Activated naive CD4-positive, alpha-beta T cell treated with anti-CD3 and anti-CD28 coated beads, Interleukin-2, amount 50 U/mL, for 72 hours (primary cell): ENCODE results near the gene YY1. TPM values are rescaled to one million over a fixed set of nuclear protein-coding genes. Genes with fewer than 3 reads are reported as not detected.

Experiments
- ATAC-seq, 2 donors: fragments of 150-1000 bp; cut with Tn5 transposase; 2 replicates each; pipeline ENCODE4 v1.10.0; 2021; ENCODE audit warnings: mild to moderate bottlenecking in 2 of 2, moderate library complexity in 2 of 2
- DNase-seq, 2 donors: peaks; one replicate each; pipeline ENCODE4 v3.0.0; 2021 to 2022; ENCODE audit warnings: low spot score in 2 of 2
- H3K27ac Mint-ChIP-seq, 2 donors: one replicate each; pipeline ENCODE4 v1.8.0; 2022; ENCODE audit warnings: mild to moderate bottlenecking in 2 of 2, mixed read lengths in 2 of 2
- H3K36me3 Mint-ChIP-seq, 2 donors: one replicate each; pipeline ENCODE4 v1.8.0; 2022; ENCODE audit warnings: mixed read lengths in 2 of 2
- H3K9me3 Mint-ChIP-seq, 2 donors: one replicate each; pipeline ENCODE4 v1.8.0; 2022; ENCODE audit warnings: mixed read lengths in 2 of 2
- total RNA-seq, 2 donors: library from RNA; stranded (reverse); gene quantifications; one replicate each; pipeline ENCODE4 v1.2.3, GENCODE V29; 2022

YY1 gene
- total RNA-seq, 2 donors from 2014 or later = 87.8 to 120 TPM

DNA sequence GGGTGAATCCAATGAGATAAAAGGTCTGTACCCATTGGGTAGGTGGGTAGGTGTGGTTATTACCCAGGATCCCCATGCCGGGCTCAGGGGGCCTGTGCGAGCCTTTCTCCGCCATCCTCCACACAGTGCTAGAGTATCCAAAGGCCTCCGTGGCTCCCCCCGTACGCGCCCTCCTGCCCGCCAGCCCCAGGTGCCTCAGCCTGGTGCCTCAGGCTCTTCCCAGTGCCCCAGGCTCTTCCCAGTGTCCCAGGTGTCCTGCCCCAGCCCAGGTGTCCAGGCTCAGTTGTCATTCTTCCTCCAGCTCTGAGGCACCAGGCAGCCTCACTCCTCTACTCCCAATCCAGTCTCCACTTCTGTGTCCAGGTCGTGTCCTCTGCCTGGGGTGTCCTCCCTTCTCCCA is 27.6 kb upstream of the YY1 start:
- peaks cover 0 to 3% of the 10 kb centered on the region in 2 donors for H3K9me3 Mint-ChIP-seq
- no peak for DNase-seq
- no peak for ATAC-seq
- peak overlapping the region; percentile 47 to 63 for H3K27ac Mint-ChIP-seq
- no peaks in the 10 kb centered on the region for H3K36me3 Mint-ChIP-seq

DNA sequence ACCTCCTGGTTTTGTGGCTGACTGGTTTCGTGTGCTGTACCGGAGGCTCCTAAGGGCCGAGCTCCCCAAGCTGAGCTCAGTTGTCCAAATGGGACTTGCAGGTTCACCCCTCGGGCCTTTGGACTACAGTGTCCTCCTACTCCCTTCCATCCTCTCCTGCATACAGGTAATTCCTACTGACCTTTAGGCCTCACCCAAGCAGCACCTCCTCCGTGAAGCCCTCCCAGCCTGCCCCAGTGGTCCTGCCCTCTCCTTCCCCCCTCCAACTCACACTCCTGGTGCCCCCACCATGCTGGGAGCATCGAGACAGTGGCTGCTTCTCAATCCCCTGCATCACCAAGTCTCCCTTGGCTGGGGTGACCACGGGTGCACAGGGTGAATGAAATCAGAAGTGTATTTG is 27.1 kb upstream of the YY1 start:
- Mint-ChIP-seq H3K36me3 (no peaks in the 10 kb centered on the region), H3K9me3 (peaks cover 0 to 3% of the 10 kb centered on the region in 2 donors), H3K27ac (peak overlapping the region; percentile 47 to 63)
- DNase-seq (no peak), ATAC-seq (no peak)

DNA sequence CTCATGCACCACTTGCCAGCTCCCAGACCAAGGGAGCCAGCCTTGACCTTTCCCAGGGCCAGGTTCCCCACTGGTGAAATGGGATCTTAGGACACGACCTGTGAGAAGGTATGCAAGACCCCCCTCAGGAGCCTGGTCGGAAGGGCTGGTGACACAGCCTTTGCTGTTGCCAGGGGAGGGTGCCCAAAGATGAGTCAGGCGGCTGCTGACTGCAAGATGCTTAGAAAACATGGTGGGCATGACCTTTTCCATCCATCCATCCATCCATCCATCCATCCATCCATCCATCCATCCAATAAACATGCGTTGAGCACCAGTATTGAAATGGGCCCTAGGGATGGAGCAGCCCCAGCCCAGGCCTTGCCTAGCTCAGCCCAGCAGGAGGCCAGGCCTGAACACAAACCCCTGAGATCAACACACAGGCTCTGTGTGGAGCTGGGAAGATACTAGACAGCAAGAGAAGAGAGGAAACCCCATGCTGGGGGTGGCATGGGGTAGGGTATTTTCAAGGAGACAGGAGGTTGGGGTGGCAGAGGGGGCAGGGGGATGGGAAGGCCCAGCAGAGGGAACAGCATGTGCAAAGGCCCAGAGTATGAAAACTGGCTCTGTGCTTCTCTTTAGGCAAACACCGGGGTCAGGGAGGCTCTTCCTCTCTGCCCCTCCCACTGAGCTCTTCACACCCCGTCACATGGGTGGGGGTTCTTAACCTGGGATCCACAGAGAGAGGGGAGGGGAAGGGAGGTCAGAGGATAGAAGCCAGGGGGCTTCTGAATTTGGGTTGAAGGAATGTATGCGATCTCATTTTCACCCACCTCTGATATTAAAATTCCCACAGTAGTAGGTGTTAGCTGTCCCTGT is 26.2 kb upstream of the YY1 start:
- no peak for ATAC-seq

DNA sequence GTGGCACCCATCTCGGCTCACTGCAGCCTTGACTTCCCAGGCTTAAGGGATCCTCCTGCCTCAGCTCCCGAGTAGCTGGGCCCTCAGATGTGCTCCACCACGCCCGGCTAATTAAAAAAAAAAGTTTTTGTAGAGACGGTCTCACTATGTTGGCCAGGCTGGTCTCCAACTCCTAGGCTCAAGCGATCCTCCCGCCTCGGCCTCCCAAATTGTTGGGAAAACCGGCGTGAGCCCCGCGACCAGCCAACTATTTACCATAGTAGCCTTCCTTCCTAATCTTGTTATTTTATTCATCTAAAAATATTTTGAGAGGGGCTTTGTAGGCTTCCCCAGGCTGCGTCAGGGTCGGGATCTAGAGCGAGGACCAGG is 25.4 kb upstream of the YY1 start:
- no peaks in the 10 kb centered on the region for H3K9me3 Mint-ChIP-seq
- DNase-seq (no peak), ATAC-seq (no peak)
- H3K27ac Mint-ChIP-seq = peak overlapping the region; percentile 82 to 96
- no peaks in the 10 kb centered on the region for H3K36me3 Mint-ChIP-seq

More for the DNA sequence above, 26.2 kb upstream of the YY1 start:
- Mint-ChIP-seq H3K9me3 (peaks cover 0 to under 1% of the 10 kb centered on the region in 2 donors), H3K27ac (peak overlapping the region in 1 of 2 donors; percentile 47), H3K36me3 (no peaks in the 10 kb centered on the region)
- no peak for DNase-seq

DNA sequence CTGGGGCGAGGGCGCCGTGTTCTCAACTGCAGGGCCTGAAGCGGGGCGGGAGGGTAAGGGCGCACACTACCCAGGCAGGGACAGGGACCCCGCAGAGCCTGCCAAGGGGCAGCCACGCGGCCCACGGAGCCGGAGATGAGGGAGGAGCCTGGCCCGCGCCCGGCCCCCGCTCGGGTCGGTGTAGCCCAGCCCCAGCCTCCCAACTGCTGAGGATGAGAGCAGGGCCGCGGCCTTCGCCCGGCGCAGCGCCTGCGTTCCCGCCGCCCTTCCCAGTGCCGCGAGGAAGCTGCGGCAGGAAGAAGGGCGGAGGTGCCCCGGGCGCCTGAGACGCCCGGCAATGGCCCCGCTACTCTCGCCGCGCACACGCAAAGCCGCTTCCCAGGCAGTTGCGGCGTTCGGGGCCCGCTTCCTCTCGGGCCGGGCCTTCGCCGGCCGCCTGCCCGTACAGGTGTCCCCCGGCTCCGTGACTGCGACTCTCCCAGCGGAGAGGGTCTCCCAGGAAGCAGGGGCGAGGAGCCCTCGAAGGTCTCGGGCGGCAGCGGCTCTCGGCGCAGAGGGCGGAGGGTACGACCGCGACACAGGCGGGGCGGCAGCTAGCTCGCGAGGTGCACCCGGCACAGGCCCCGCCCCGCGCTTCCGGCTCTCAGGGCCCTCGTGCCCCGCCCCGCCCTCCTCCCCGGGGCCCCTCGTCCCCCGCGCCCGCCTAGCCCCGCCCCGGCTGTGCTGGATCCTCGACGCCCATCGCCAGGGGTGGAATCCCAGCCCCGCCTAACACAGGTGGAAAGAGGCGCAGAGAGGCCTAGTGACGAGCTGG is 24.8 kb upstream of the YY1 start:
- Mint-ChIP-seq H3K36me3 (no peaks in the 10 kb centered on the region), H3K27ac (peak overlapping the region; percentile 82 to 96), H3K9me3 (no peaks in the 10 kb centered on the region)
- DNase-seq = peak; percentile 87 to 95
- peak; percentile 95 to 97 for ATAC-seq

DNA sequence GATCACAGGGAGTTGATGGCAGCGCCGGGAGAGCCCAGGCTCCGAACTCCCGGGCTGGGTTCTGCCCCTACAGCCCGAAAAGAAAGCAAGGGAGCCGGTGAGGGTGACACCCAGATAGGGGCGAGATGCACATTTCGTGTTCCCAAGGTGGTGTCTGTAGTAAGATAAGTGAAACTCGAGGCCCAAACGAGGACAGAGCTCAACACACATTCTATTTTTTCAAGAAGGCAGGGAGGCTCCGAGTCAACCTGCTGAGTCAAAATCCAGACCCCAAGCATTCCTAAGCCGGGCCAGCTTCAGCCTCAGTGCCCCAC is 24.2 kb upstream of the YY1 start:
- Mint-ChIP-seq H3K36me3 (no peaks in the 10 kb centered on the region), H3K9me3 (no peaks in the 10 kb centered on the region), H3K27ac (peak overlapping the region; percentile 82 to 95)
- DNase-seq (no peak), ATAC-seq (no peak)

DNA sequence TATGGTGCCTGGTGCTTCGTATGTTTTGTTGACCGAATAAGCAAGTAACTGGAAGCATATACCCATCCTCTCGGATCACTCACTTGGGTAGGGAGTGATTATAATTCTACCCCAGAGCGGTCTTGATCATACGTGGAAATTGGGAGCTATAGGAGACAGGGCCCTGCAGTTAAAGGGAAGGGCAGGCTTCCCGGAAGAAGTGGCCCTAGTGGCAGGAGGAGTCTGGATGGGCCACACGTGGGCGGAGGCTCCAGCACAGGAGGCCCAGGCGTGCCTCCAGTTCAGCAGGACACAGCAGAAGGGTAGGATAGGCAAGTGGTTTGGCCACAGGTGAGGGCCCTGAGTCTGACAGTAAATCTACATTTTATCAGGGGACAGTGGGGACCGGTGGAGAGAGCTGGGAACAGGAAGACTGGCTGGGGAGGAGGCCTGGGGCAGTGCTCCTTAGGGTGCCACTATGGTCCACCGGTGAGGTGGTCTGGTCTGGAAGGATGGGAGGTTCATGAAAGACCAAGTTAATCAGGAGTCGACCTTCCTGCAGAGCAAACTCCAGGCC is 23.5 kb upstream of the YY1 start:
- DNase-seq (no peak), ATAC-seq (no peak)
- Mint-ChIP-seq H3K27ac (peak overlapping the region; percentile 82 to 85), H3K36me3 (no peaks in the 10 kb centered on the region), H3K9me3 (no peaks in the 10 kb centered on the region)

DNA sequence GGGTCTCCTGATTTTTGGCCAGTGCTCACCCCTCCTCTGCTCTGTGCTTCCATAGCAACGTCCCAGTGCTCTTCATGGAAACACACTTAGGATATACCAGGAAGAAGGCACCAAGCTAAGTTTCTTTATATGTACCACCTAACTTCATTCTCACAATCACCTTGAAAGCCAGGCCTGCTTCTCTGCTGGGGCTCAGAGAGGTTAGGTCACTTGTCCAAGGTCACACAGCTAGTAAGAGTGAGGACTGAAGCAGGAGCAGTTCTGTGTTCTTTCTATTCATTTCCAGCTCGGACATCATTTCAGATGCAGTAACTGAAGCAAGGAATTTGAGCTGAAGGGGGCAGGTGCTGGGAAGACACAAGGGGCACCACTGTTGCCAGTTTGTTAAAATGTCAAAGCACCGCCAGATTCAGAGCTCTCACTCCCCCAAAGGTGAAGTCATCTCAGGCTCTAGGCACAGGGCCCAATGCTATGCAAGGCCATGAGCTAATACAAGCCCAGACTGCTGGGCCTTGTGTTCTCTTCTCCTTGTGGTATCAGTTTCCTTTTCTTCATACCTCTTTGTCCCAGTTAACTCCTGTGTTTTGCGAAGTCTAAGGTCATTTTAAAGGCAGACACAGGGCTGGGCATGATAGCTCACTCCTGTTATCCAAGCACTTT is 19.7 kb upstream of the YY1 start:
- no peaks in the 10 kb centered on the region for H3K36me3 Mint-ChIP-seq
- H3K9me3 Mint-ChIP-seq = no peaks in the 10 kb centered on the region
- ATAC-seq (no peak), DNase-seq (no peak)
- no peak overlapping the region for H3K27ac Mint-ChIP-seq

DNA sequence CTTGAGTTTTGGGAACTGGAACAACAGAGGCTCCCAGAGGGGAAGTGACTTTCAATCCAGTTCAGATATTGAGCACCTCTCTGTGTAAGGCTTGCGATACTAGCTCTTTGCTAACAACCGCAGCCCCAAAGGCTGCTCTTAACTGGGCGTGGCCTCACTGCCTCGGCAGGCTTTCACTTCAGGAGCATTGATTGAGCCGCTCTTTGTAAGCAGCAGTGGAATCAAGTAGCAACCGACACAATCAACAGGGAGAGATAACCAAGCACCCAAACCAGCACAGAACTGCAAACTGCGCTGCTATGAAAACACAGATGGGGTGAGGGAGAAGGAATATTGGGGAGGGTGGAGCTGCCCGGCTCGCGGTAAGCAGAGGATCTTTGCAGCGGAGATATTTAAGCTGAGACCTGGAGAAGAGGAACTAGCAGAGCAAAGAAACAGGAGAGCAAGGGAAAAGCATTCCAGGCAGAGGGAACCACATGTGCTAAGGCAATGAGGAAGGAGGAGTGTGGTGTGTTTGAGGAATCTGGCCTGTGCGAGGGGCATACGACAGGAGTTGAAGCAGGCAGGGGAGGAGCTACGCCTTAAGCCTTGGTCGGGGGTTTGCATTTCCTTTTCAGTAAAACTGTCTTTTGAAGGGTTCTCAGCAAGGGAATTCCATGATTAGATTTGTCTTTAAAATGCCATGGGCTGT is 17.3 kb upstream of the YY1 start:
- DNase-seq (peak; percentile 59 to 69), ATAC-seq (peak; percentile 85 to 91)
- Mint-ChIP-seq H3K27ac (no peak overlapping the region), H3K9me3 (no peaks in the 10 kb centered on the region), H3K36me3 (peaks cover 0 to 5% of the 10 kb centered on the region in 2 donors)

DNA sequence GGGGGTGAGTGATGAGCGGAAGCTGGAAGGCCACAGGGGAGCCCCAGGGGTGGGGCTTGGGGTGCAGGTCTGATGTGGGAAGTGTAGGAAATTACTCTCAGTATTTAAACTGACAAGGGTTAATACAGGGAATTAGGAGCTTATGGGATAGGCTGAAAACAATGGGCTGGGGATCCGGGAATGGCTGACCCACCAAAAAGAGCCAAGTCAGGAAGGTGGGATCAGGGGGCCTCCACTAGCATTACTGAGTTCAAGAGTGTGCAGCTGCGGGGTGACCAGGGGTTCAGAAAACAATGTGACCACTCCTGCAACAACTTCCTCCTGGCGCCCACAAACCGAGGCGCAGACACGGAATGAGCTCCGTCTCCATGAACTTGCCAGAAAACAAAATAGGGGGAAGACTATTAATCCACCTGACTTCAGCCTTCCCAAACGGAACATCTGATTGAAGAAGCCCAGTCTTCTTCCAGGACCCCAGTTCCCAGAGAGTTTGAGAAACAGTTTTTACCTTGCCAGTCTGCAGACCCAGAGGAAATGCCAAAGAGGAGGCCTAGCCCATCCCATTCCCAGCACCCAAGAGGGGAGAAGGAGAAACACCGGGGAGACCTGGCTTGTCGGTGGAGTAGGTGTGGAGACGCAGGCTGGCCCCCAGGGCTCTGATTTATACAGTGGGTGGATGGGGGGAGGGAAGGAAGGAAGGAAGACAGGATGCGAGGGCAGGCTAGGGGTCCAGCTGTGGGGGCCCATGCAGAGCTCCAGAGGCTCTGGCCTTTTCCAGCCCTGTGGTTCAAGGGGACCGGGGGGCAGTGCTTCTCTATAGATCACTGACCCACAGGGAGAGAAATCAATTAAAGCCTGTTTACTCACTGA is 16.5 kb upstream of the YY1 start:
- no peak for DNase-seq
- Mint-ChIP-seq H3K9me3 (no peaks in the 10 kb centered on the region), H3K27ac (peak overlapping the region in 1 of 2 donors; percentile 73), H3K36me3 (peaks cover 0 to 5% of the 10 kb centered on the region in 2 donors)
- peak; percentile 21 to 30 for ATAC-seq

DNA sequence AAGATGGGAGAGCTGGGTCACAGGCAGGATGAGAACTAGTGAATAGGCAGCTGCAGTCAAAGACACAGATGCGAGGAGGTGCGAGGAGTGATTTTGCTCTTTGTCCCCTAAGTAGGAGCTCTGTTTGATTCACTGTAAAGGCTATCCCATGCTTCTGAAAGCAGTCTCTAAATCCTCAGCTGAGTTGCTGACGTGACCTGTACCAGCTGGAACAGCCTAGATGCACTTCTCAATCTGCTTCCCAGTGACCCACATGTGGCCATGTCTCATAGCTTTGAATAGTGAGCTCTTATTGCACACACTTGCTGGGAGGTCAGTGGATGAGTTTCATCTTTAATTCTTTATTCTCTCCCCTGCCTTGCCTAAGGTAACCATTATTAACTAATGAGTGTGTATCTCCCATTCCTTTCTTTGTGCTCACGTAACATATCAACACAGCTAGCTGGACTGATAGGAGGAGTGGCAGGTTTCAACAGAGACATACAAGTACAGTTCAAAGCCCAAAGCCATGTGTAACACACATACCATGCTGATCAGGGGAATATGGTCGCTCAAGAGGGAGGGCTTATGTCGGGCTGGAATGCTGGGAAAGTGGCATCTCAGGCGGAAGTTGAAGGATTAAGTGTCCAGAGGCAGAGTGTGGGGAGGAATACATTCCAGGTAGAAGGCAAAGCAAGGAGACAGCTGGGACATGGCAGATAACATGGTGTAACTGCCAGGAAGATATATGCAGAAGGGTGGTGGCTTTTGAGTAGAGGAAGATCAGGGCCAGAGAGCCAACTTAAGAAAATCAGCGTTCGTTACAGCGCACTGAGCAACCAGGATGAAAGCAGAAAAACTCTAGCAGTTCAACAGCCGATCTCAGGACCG is 15.4 kb upstream of the YY1 start:
- Mint-ChIP-seq H3K27ac (peak overlapping the region in 1 of 2 donors; percentile 73), H3K9me3 (no peaks in the 10 kb centered on the region), H3K36me3 (peaks cover 0 to 5% of the 10 kb centered on the region in 2 donors)
- no peak for DNase-seq
- peak in 1 of 2 donors; percentile 16 for ATAC-seq

DNA sequence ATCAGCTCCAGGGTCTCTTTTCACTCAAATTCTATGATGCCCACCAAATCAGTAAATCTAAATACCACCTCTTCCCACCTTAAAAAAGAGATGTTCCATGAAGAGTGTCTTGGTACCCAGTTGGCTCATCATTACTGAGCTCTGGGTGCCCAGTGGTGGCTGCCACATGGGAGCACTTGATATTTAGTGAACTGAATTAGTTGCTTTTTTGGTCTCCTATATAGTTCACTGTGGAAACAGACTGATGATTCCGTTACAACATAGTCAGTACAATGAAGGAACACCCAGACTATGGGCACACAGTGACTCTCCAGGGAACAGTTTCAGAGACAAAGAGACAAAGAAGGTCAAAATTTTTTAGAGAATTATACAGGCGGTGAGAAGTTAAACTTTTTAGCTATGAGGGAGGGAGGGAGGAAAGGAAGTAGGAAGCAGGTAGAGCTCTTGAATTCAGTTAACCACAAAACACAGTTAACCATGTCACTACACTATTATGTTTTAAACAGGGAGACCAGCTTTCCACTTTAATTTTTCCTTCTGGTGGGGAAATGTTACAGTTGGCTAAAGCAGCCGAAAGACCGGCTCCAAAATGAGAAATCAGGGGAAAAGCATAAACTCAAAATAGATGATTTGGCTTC is 14.6 kb upstream of the YY1 start:
- ATAC-seq (peak; percentile 16 to 25), DNase-seq (no peak)
- no peaks in the 10 kb centered on the region for H3K9me3 Mint-ChIP-seq
- H3K36me3 Mint-ChIP-seq = peaks cover 0 to 5% of the 10 kb centered on the region in 2 donors
- peak overlapping the region in 1 of 2 donors; percentile 5 for H3K27ac Mint-ChIP-seq

DNA sequence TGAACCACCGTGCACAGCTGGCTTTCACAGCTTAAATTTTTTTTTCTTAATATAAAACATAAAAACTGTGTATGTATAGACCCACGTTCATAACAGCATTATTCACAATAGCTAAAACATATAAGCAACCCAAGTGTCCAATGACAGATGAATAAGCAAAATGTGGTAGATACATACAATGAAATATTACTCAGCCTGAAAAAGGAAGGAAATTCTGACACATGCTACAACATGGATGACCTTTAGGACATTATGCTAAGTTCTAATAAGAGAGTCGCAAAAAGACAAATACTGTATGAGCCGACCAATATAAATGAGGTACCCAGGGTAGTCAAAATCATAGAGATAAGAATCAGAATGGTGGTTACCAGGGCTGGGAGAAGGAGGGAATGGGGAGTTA is 13.8 kb upstream of the YY1 start:
- DNase-seq (no peak), ATAC-seq (peak in 1 of 2 donors; percentile 8)
- Mint-ChIP-seq H3K27ac (no peak overlapping the region), H3K9me3 (no peaks in the 10 kb centered on the region), H3K36me3 (peaks cover 0 to 5% of the 10 kb centered on the region in 2 donors)

DNA sequence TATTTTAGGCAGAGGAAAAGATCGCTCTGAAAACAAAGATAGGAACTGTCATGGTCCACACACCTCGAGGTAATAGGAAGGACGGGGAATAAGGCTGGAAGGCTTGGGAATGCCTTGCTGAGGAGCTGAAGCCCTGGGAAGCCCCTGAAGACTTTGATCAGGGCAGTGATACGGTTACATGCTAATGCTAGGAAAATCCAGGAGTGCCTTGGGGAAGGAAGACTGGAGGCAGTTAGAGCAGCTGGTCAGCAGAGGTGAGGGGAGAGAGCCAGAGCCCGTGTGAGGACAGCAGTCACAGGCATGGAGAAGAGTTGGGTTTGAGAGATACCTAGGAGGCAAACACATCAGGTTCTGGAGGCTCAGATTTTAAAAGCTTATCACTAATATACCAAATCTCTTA is 8.6 kb upstream of the YY1 start:
- H3K36me3 Mint-ChIP-seq = peaks cover 0 to 2% of the 10 kb centered on the region in 2 donors
- peak overlapping the region in 1 of 2 donors; percentile 18 for H3K27ac Mint-ChIP-seq
- H3K9me3 Mint-ChIP-seq = no peaks in the 10 kb centered on the region
- DNase-seq = no peak
- no peak for ATAC-seq
